ENCODE measurements around the gene SLC25A45.

SLC25A45 gene

GRCh38 chr11:65420506-65420905, 38.1 kb upstream of the SLC25A45 start:
- Histone ChIP-seq H3K4me3 (peak overlapping the region; percentile 90), H3K27ac (peak overlapping the region; percentile 99 to 100)
- TF ChIP-seq CTCF (IDR thresholded peaks at IDR 0.05): no peak
- DNase-seq (ENCODE audit: low spot score): no peak

DNA sequence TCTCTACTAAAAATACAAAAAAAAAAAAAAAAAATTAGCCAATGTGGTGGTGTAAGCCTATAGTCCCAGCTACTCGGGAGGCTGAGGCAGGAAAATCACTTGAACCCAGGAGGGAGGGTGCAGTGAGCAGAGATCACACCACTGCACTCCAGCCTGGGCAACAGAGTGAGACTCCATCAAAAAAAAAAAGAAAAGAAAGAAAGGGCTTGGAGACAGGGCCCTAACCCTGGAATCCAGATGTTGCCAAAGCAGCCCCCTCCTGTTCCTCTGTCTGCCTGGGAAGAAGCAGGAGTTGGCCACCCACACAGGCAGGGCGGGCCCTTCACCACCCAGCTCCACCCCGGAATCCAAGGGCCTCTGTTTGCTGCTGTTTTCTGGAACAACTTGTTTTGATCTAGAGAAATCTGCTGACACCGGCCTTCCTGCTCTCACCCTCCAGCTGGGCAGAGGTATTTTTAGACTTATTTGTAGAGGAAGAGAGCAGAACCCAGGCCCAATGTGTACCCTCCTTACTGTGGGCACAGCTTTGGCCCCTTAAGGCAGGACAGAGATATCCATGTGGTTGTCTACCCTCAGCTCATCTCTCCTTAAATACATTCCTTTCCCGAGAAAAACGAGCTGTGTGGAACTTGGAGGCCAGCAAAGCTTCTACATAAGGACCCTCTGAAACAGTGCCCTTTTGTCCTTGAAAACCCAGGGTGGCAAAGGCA, 37.5 kb upstream of the SLC25A45 start:
- TF ChIP-seq CTCF (IDR thresholded peaks at IDR 0.05): no peak
- DNase-seq (ENCODE audit: low spot score): peak; percentile 98

GRCh38 chr11:65419460-65419771, 37.0 kb upstream of the SLC25A45 start:
- DNase-seq (ENCODE audit: low spot score): peak; percentile 83
- TF ChIP-seq CTCF (IDR thresholded peaks at IDR 0.05): no peak
- Histone ChIP-seq H3K4me3 (peak overlapping the region; percentile 90), H3K27ac (peak overlapping the region; percentile 99 to 100)

More for the DNA sequence above, 37.5 kb upstream of the SLC25A45 start:
- Histone ChIP-seq H3K4me3 (peak overlapping the region; percentile 90), H3K27ac (peak overlapping the region; percentile 99 to 100)

- no peak for TF ChIP-seq CTCF (IDR thresholded peaks at IDR 0.05)
- Histone ChIP-seq H3K4me3 (peak overlapping the region; percentile 90), H3K27ac (peak overlapping the region; percentile 99 to 100)
- DNase-seq (ENCODE audit: low spot score): peak; percentile 99
Measured at GRCh38 chr11:65418681-65419459, 36.4 kb upstream of the SLC25A45 start.

GRCh38 chr11:65418431-65418680, 35.9 kb upstream of the SLC25A45 start:
- DNase-seq (ENCODE audit: low spot score): no peak
- Histone ChIP-seq H3K27ac (peak overlapping the region; percentile 99 to 100), H3K4me3 (peak overlapping the region; percentile 90)
- TF ChIP-seq CTCF (IDR thresholded peaks at IDR 0.05): no peak

- H3K4me3 ChIP-seq: peak overlapping the region; percentile 90
- DNase-seq (ENCODE audit: low spot score): peak; percentile 92
- H3K27ac ChIP-seq: peak overlapping the region; percentile 99 to 100
- no peak for TF ChIP-seq CTCF (IDR thresholded peaks at IDR 0.05)
Measured at GRCh38 chr11:65417702-65418430, 35.4 kb upstream of the SLC25A45 start.

Data from coronary artery (tissue), 2 donors.